Activated CD4-positive, alpha-beta T cell treated with anti-CD3 and anti-CD28 coated beads for 48 hours (primary cell): ENCODE measurements around the gene NRF1.

Source experiments
- DNase-seq: peaks from one replicate; pipeline ENCODE4 v3.0.0-alpha.2; 2020

Gene NRF1

DNA sequence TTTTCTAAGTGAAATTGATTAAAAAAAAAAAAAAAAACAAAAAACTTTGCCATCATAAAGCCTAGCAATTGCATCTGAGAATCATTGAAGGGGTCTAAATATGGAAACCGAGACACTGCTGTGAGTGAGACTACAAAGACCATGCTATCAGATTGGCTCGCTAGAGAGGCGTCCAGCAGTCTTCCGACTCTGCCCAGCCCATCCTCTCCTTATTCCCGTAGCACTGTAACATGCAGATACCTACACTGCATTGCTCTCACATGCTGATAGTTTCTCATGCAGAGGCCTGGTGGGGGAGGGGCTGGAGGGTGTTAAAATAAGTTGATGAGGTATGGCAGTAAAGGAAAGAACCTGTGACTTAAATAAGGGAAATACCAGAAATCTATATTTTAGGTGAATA is 130.7 kb downstream of the NRF1 start:
- no peak for DNase-seq

DNA sequence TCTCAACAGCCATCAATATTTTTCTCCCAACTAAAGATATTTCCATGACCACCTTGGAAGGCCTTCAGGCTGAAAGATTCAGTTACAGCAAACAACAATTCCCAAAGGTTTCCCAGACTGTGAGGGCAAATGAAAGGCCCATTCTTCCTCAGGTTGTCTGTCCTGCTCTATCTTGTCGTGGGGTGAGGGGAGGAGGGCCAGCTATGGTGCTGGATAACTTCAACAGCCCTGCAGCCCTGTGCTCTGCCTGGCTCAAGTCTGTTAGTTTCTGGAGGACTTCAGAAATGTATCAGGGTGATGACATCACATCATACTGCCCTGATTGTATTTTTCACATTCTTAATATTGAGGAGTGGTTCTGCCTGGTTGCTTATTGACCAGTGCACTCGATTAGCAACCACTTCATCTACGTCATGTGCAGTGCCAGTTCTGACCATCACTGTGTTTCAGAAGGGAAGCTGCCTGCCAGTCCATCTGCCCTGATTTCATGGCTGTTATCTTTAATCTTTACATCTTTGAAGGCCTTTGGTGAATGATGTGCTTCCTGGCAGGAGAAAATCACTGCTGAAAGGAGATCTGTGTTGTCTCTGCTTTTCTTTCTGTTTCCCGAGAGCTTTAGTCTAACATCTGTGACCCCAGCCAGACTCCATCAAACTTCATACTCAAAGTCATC is 135.5 kb downstream of the NRF1 start:
- no peak for DNase-seq

DNA sequence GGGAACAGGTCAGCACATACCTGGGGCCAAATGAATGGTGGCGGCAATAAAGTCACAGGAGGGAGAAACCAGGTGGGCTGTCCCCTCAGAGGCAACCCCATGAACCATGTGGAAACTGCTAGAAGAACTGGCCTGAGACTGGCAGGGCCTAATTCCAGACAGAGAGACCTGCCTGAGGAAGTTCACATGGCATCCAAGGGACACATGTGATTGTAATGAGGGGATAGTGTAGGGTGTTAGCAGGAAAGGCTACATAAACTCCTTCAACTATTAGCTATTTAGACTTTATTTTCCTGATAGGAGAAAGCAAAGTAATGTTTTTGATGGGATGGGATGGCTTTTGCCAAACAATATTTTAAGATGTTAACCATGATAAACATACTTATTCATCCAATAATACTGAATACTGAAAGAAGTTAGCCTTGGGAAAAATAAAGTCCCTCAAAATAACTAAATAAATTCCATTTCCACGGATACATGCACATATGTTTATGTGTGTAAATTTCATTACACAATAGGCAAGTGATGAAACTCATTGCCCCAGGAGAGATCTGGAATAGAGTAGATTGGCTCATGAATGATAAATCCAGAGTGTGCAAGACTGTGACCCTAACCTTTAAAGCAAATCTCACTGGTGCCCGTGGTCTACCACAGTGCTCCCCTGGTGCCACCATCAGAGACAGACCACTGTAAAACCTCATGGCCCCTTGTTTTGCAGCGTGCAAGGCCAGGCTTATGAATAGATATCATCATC is 137.0 kb downstream of the NRF1 start:
- DNase-seq, result no peak

DNA sequence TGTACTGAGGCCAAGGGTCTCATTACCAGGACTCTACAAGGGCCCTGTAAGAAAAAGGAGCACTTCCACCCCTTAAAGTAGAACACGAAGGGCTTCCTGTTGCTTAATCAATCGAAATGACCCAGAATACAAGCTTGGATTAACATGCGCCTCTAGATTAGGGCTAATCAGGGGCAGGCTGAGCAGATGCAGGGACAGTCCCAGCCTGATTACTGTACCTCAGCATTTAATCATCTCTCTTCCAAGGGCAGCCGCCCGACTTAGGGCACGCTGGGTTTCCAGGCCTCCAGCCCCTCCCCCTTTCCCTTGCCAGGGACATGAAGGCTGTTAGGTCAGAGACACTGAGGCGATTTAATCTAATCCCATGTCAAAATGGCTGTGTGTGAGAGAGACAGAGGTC is 138.6 kb downstream of the NRF1 start:
- DNase-seq, result no peak

DNA sequence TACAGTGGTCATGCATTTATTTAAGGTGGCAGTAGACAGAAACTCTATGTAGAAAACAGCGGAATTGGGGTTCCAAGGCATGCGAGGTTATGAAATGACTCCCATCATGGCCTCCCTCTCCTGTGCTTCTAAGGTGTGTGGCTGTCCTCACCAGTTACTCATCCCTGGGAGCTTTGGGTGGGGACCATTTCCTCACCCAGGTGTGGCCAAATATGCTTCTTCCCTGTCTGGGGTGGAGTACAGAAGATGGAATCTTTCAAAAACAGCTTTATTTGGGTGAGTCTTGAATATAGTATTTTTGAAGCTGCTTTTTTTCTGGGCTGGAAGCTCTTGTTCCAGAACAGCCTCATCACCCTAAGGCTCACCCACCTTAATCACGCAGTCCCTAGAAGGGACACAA is 139.0 kb downstream of the NRF1 start:
- no peak for DNase-seq

DNA sequence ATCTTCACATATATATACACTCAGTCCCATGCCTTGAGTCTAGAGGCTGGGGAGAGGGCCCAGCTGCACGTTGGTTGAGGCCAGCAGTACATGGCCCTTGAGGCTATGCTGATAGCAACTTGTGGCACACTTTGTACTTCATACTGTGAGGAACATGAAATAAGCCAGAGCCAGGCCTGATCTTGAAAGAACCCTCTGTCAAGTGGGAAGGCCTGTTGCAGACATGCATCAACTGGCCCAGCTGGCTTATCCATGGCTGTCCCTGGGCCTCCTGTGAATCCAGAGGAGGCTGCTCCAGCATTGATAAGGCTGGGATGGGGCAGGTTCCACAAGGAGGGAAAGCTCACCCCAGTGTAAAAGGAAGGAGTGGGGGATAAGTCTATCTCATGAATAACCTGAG is 140.4 kb downstream of the NRF1 start:
- no peak for DNase-seq

DNA sequence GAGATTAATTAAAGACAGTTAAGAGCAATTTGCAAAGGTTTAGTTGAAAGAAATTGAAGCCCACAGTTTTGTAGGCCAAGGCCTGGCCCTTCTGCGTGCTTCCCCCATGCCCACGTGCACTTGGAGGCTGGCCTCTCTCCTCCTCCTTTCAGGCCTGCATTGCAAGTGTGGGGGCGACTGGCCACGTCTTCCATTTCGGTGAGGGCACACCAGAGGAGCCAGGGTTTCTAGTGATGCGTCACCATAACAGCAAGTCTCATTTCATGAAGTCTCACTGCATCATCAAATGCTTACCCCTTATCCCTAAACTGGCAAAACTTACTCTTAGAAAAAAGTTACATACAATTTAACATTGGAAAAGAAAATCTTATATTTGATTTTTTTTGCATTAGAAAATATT is 141.2 kb downstream of the NRF1 start:
- peak; percentile 14 for DNase-seq

DNA sequence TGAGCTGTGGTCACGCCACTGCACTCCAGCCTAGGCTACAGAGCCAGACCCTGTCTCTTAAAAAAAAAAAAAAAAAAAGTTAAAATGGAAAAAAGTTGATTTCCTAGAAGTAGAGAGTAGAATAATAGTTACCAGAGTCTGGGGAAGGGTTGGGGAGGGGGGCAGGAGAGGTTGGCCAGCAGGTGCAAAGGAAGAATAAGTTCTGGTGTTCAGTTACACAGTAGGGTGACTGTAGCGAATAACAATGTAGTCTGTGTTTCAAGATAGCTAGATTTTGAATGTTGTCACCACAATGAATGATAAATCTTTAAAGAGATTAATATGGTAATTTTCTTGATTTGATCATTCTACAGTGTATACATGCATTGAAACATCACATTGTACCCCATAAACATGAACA is 142.9 kb downstream of the NRF1 start:
- no peak for DNase-seq

DNA sequence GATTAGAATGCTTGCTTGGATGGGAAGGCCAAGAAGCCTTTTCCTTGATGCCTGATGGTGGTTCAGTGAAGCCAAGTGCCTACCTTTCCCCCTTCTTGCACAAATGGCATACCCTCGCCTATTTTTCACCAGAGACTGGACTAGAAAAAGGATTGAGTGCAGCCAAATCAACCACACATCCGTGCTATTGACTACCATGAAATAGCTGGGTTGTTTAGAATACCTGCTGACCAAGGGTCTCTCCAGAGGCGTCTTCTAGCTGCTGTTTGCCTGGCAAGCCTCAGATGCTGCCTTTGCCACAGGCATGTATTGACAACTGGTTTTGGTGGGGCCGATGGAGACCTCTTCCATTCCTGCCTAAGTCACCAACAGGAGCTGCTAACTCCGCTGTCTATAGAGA is 146.5 kb downstream of the NRF1 start:
- no peak for DNase-seq

DNA sequence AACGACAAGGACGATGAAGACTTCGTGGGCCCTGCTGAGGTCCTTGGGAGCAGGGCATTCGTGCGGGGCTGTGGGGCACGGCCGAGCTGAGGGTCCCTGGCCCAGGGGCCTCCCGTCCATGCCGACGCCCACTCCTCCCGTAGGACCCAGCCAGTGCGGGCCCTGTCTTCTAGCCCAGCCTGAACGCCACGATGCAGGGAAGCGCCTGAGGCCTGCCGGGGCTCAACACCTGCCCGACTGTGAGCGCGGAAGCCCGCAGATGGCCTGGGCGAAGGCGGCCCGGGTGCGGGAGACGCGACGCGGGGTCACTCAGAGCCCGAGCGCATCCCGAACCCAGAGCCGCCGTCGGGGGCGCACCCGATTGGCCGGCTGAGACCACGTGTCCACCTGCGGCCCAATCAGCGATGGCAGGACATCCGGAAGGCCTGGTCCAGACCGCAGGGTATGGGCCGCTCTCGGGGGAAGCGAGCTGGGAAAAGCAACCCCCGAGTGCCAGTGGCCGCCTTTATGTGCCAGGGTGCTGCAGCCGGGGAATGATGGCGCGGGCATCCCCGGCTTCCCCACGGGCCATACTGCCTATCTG is 151.0 kb downstream of the NRF1 start:
- DNase-seq, result no peak

DNA sequence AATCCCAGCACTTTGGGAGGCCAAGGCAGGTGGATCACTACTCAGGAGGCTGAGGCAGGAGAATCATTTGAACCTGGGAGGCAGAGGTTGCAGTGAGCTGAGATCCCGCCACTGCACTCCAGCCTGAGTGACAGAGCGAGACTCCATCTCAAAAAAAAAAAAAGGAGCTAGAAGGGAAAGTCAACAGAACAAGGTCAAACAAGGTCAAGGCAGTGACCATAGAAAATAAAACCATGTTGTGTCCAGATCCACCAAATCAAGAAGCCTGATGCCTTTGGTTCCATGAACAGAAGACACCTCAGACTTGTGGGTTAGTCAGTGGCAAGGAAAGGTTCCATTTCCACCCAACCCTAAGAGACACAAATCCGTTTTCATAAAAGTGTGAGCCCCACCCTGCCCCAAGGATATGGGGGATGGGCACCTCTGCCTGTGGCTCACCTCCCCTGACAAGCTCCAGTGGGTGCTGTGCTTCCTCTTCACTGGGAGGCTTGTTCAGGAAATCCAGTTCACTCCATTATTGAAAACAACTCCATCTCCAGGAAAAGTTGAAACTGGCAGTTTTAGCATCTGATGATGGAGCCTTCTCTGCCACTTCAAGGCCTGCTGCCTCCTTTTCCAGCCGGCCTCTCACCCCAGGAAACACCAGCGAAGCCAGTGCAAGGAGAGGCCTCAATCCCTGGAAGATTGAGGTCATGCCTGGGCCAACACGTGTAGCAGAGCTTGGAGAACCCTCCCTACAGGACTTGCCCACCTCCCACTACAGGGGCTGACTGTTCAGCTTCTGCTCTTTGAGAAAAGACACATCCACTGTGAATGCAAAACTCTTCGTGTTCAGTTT is 152.9 kb downstream of the NRF1 start:
- no peak for DNase-seq

DNA sequence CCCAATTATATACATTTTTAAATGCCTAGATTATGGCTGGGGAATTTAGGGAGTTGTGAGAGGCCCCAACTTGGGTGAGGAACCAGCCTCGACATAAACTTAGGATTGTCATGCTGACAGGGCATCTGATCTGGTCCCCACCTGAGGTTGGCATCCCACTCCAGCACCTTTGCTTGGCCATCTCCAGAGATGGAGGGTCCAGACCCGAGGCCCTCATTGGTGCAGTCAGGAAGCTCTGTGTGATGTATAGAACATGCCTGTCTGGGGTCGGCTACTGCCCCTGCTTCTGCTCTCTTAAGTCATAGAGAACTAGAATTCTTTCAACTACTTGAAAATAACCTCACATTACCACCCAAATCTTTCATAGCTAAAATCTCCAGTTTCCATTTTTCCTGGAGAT is 153.8 kb downstream of the NRF1 start:
- no peak for DNase-seq

DNA sequence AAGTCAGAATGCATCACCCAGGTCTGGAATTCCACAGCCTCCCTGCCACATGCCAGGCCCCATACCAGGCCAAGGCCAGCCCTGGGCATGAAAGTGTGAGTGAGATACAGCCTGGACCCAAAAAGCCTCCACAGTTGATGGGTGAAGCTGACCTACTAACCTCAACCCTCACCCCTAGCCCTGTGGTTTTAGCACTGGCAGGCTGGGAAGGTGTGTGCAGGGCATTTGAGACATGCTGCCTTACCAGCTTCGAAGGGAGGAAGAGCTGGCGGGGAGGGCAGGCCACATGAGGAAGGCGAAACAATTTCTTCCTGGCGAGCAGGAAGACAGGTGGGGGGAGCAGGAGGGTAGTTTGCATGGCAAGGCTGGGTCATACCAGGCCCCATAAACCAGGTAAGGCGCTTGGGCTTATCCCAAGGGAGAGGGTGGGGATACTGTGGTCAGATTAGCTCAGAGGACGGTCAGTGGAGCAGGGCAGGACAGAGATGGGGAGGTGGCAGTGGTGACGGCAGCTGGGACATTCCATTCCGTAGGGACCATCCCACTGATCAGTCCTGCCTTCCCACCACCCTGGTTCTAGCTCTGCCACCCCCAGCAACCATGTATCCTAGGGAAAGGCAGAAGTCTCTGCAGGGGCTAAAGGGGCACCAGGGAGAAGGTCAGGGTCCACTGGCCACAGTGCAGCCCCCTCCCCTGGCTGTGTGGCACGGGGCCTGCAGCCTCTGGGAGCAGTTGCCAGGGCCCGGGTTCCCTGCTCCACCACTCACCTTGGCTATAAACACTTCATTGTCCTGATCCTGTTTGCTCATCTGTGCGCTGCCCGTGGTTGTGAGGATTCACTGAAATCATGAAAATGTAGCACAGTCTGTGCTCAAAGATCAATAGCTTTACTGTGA is 155.8 kb downstream of the NRF1 start:
- no peak for DNase-seq

DNA sequence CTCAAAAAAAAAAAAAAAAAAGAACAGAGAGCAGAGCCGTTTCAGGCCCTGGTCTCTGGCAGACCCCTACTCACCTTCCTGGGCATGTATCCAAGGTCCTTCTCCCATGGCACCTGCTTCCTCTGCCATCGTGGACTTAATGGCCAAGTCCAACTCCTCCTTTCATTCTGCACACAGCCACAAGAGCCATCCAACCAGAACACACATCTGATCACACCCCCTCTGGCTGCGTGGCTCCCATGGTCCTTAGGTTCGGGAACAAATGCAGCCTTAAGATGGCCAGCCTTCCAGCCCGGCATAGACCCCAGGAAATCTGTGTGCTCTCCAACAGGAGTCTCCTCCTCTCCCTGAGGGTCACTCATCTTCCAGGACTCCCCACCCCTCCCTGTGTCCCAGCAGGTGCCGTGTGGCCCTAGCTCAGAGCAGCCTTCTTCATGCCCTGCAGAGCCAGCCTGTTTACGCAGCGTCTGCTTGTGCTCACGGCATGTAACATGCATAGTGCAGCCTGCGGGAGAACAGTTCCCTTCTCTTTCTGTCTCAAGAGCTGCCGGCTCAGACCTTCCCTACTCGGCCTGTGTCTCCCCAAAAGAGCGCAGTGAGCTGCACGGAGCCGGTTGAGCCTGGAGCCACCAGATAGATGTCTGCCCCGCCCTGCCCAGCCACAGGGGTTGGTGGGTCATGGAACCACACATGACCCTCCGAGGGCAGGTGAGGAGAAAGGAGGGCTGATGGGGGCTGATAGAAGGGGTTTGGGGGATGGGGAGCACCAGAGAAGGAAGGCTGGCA is 157.3 kb downstream of the NRF1 start:
- no peak for DNase-seq

DNA sequence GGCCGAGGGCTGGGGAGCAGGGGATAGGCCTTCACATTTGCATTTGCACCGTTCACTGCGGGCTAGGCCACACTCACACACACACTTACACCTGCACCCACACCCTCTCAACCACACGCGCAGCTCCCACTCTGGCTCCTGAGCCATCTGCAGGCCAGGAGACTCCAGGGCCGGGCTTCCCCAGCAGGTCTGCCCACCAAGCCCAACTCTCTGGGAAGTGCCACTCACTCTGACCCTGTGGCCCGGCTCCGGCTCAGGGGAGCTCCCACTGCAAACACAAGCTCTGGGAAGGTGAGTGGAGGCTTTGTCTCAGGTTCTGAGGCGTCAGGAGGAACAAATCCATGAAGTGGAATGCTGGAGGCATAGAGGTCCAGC is 157.9 kb downstream of the NRF1 start:
- DNase-seq, result no peak

DNA sequence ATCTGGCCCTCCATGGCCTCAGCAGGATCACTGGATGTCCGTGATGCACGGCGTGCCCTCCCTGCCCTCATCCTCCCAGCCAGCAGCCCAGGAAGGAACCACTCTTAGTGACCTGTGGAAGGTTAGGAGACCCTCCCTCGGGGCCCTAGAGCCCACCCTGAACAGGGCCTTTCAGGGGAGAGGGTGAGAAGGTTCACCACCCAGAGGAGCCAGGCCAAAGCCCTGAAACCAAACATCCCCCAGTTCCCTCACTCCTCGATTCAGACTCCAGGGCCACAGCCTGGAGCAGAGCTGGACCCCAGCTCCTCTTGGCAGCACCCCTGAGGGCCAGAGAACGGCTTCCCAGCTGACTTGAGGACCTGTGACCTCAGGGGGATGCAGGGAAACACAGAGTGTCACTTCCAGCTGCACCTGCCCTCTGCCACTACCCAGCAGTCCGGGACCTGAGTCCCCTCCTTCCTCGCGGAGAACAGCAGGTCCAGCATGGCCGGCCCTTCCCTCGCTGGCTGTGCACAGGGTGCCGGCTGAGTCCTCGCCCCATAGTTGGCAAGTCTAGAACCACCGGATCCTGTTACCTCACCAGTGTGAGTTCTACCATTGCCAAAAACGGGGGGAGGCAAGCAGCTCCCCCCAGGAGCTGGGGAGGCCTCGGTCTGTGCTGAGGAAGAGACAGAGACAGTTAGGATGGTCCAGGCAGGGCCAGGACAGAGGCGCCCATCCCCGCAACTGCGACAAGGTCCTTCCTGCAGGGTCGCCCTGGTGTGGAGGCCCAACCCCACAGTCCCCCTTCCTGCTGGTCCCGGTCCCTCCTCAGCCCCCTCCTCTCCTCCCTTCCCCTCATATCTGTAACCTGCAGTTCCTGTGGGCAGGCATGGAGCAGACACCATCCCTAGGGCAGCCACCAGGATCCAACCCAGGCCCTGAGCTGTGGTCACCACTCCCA is 158.6 kb downstream of the NRF1 start:
- no peak for DNase-seq

DNA sequence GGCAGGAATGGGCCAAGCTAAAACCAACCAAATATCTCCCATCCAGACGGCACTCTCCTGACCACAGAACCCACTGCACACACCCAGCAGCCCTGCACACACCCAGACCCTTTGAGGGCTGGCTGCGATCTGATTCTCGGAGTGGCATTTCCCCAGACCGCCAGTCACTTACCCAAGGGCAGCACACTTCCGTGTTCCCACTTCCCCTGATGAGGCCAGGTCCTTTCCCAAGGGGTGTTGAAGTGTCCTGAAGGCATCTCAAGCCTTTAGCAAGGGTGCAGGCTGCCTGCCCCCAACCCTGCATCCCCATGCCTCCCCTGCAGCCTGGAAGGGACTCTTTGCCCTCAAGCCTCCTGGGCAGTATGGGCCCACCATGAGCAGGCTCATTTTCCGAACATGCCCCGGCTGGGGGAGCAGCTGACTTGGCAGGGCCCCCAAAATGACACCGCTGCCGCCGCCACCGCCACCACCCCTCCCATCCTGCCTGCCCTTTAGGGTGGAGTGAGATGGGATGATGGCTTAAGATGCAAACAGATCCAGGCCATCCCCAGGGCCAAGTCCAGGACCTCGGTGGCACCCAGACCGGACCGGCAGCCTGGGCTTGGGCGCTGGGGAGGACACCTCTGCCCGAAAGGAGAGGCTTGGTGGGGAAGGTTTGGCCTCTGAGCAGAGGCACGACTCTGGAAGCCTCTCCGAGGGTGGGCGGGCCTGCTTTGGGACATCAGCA is 159.8 kb downstream of the NRF1 start:
- DNase-seq, result no peak

DNA sequence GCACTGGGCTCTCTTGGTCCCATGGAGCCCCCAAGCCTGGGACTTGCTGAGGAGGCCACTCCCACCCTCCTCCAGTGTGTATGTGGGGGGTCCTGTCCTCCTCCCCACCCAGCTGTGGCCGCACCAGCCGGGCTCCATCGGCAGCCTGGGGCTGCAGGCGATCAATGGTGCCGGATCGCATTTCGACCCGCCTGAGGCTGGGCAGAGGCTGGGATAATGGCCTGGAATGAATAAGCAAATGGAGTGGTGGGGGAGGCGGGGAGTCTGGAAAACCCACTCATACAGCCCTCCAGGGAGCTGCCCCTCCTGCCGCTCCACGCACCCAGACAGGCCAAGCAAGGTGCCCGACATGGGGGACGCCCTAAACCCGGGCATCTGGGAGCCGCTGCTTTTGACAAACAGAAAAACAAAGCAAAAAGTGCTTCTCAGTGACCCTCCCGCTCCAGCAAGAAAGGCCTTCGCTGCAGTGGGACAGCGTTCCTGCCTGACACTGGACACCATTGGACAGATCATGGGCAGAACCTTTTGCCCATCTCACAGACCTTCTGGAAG is 160.5 kb downstream of the NRF1 start:
- no peak for DNase-seq

DNA sequence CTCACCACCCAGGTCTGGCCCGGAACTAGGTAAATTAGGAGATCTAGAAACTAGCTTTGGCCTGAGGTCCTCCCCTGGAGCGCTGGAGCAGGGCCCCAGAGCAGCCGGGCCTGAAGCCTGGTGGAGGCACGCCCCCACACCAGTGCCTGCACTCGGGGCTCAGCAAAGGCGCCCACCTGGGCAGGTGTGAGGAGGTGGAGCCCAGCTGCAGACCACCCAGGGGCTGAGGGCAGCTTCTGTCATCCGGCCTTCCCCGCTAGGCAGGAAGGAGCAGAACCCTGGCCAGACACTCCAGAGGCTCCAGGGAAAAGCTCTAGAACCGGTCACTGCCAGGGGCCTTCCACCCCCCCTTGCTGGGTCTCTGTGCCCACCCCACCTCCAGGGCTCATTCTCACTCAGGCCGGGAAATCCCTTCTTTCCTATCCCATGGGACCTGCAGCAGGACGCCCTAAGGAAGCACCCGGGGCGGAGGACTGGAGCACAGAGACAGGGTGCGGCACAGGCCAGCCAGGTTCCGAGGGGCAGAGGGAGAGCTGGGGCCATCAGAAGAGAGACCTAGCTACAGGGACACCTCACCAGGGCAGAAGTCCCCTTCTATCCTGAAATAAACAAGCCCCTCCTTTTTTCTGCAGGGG is 161.2 kb downstream of the NRF1 start:
- DNase-seq, result no peak
